ENCODE results near the gene PRKAR1B.
"Not testable (repeated sequence)": the region's sequence is repeated elsewhere in the genome, so short reads cannot be mapped to it uniquely, and the experiment has no call there.

PRKAR1B gene

GRCh38 chr7:551615-551970 lies 175.5 kb downstream of the PRKAR1B start:
- not testable (repeated sequence) for DNase-seq

- no peak for DNase-seq
Observed at GRCh38 chr7:550881-551614, 176.0 kb downstream of the PRKAR1B start.

- DNase-seq = no peak
Observed at GRCh38 chr7:549891-550625, 177.0 kb downstream of the PRKAR1B start.

GRCh38 chr7:549066-549890 lies 177.8 kb downstream of the PRKAR1B start:
- DNase-seq = no peak

- no peak for DNase-seq
Observed at GRCh38 chr7:548401-548800, 178.7 kb downstream of the PRKAR1B start.

- no peak for DNase-seq
Observed at GRCh38 chr7:545470-545869, 181.6 kb downstream of the PRKAR1B start.

- DNase-seq = no peak
Observed at GRCh38 chr7:544338-545221, 182.5 kb downstream of the PRKAR1B start.

- no peak for DNase-seq
Observed at GRCh38 chr7:543501-544337, 183.4 kb downstream of the PRKAR1B start.

- DNase-seq = peak; percentile 23
Observed at GRCh38 chr7:542713-543500, 184.2 kb downstream of the PRKAR1B start.

GRCh38 chr7:542131-542712 lies 184.9 kb downstream of the PRKAR1B start:
- no peak for DNase-seq

- no peak for DNase-seq
Observed at GRCh38 chr7:541661-542060, 185.4 kb downstream of the PRKAR1B start.

GRCh38 chr7:540997-541396 lies 186.1 kb downstream of the PRKAR1B start:
- DNase-seq = no peak

GRCh38 chr7:540579-540978 lies 186.5 kb downstream of the PRKAR1B start:
- DNase-seq = no peak

GRCh38 chr7:539731-540411 lies 187.2 kb downstream of the PRKAR1B start:
- DNase-seq = no peak

GRCh38 chr7:538764-539685 lies 188.1 kb downstream of the PRKAR1B start:
- no peak for DNase-seq

GRCh38 chr7:537911-538634 lies 189.0 kb downstream of the PRKAR1B start:
- no peak for DNase-seq

- no peak for DNase-seq
Observed at GRCh38 chr7:536231-536630, 190.8 kb downstream of the PRKAR1B start.

- no peak for DNase-seq
Observed at GRCh38 chr7:534959-535358, 192.1 kb downstream of the PRKAR1B start.
